ENCODE results near the gene SAP30BP. TPM values are rescaled to one million over a fixed set of nuclear protein-coding genes. Genes with fewer than 3 reads are reported as not detected.

SAP30BP gene
- total RNA-seq, 1 experiment from 2014 or later: 89.7 TPM

- H2BK15ac ChIP-seq (ENCODE audit: low read depth, low read length): no peak overlapping the region
- no peak for DNase-seq
- H2BK5ac ChIP-seq (ENCODE audit: insufficient read length, low read length): no peak overlapping the region
- no peak overlapping the region for H3K23ac ChIP-seq (ENCODE audit: insufficient read length, low read depth, low read length)
- H3K9me3 Mint-ChIP-seq: no peaks in the 10 kb centered on the region
- H3K14ac ChIP-seq (ENCODE audit: insufficient read depth, low read length): no peak overlapping the region
- H4K8ac ChIP-seq (replicated peaks; ENCODE audit: insufficient read length, low read depth, low read length): no peak overlapping the region
- peaks cover 9 to 29% (median 19%) of the 10 kb centered on the region in 3 experiments; a peak in 6 of 7 replicates for H3K36me3 Mint-ChIP-seq (ENCODE audit: insufficient read depth in 1 of 3, low read depth in 3 of 3)
- H3K56ac ChIP-seq (ENCODE audit: insufficient read length, low read depth, low read length): no peak overlapping the region
- H3K9ac ChIP-seq (ENCODE audit: extremely low read depth, insufficient read length, low read length): no peak overlapping the region
- H3K27ac ChIP-seq (ENCODE audit: insufficient read length, low read depth, low read length): no peak overlapping the region
- peak overlapping the region in 2 of 3 experiments; percentile 8 to 63; a peak in 6 of 7 replicates for H3K27ac Mint-ChIP-seq
- no CpG with 5 or more reads among the region's 14 CpGs for WGBS (ENCODE audit: extremely low coverage, insufficient read length, low lambda C conversion rate)
- H3K27me3 ChIP-seq (ENCODE audit: insufficient read depth, low read length): no peaks in the 10 kb centered on the region
- no peak overlapping the region for H3T11ph ChIP-seq (ENCODE audit: low read length)
- TF ChIP-seq CTCF (conservative IDR thresholded peaks at IDR 0.05): no peak
- no peaks in the 10 kb centered on the region for H4K20me1 ChIP-seq (ENCODE audit: control insufficient read depth, insufficient read depth, insufficient read length)
- no peak overlapping the region for H3K4me2 ChIP-seq (ENCODE audit: insufficient read depth, insufficient read length, low read length)
- H4K5ac ChIP-seq (ENCODE audit: insufficient read length, low read depth, low read length): no peak overlapping the region
- no peak overlapping the region for H2AK5ac ChIP-seq (ENCODE audit: insufficient read length, low read length)
- no peaks in the 10 kb centered on the region for H3K9me3 ChIP-seq (ENCODE audit: control insufficient read depth, low read depth, low read length)
- no peaks in the 10 kb centered on the region for H3K23me2 ChIP-seq (ENCODE audit: insufficient read length, low read depth, low read length, poor library complexity, severe bottlenecking)
- no peak overlapping the region for H4K91ac ChIP-seq (ENCODE audit: insufficient read length, low read depth, low read length)
- H3K79me2 ChIP-seq (ENCODE audit: insufficient read depth, low read length): no peaks in the 10 kb centered on the region
- no peak overlapping the region for H2BK20ac ChIP-seq (ENCODE audit: low read depth, low read length, poor library complexity, severe bottlenecking)
- H3K4me1 Mint-ChIP-seq: peaks cover 37 to 50% of the 10 kb centered on the region in 2 experiments
- no peak overlapping the region for H3K4me3 Mint-ChIP-seq
- H3K27me3 Mint-ChIP-seq (ENCODE audit: low read depth): no peaks in the 10 kb centered on the region
- no peak overlapping the region for H2AFZ ChIP-seq (ENCODE audit: low read length)
- no peaks in the 10 kb centered on the region for H3K4me1 ChIP-seq (ENCODE audit: insufficient read depth, low read length)
- no peak overlapping the region for H3K18ac ChIP-seq (ENCODE audit: insufficient read length, low read depth, low read length)
- H2BK120ac ChIP-seq (ENCODE audit: low read depth, low read length, poor library complexity, severe bottlenecking): no peak overlapping the region
- H3K79me1 ChIP-seq (ENCODE audit: insufficient read depth, low read depth, low read length, poor library complexity, severe bottlenecking): no peaks in the 10 kb centered on the region
- H2BK12ac ChIP-seq (ENCODE audit: insufficient read length, low read depth, low read length): no peak overlapping the region
- H3K4ac ChIP-seq (ENCODE audit: low read depth, low read length): no peak overlapping the region
Measured at GRCh38 chr17:75691801-75692626, 24.9 kb downstream of the SAP30BP start.

Measured in H9 (cell line).